Neuronal stem cell (in vitro differentiated cells): ENCODE measurements around the gene RAMP1.

Experiments
- DNase-seq: peaks from one replicate; pipeline ENCODE4 v3.0.0-alpha.2; 2013; ENCODE audit warnings: low spot score
- H2AFZ ChIP-seq: one replicate; pipeline ENCODE4 v1.6.1; 2013; ENCODE audit warnings: mild to moderate bottlenecking, low read length, inconsistent platforms
- H2AK5ac ChIP-seq: 2 replicates; pipeline ENCODE4 v1.6.1; 2013; ENCODE audit warnings: low read depth, mild to moderate bottlenecking, inconsistent platforms, low read length, moderate library complexity, mixed read lengths
- H2BK120ac ChIP-seq: 2 replicates; pipeline ENCODE4 v1.6.1; 2013; ENCODE audit warnings: low read depth, mild to moderate bottlenecking, inconsistent platforms, low read length, moderate library complexity, mixed read lengths
- H2BK12ac ChIP-seq: one replicate; pipeline ENCODE4 v1.6.1; 2013; ENCODE audit warnings: low read length, inconsistent platforms
- H2BK15ac ChIP-seq: 2 replicates; pipeline ENCODE4 v1.6.1; 2013; ENCODE audit warnings: mild to moderate bottlenecking, low read length, inconsistent platforms, mixed read lengths
- H2BK5ac ChIP-seq: one replicate; pipeline ENCODE4 v1.6.1; 2013; ENCODE audit warnings: inconsistent platforms, mild to moderate bottlenecking, low read length, moderate library complexity
- H3K14ac ChIP-seq: one replicate; pipeline ENCODE4 v1.6.1; 2013; ENCODE audit warnings: low read length, inconsistent platforms
- H3K18ac ChIP-seq: 2 replicates; pipeline ENCODE4 v1.6.1; 2013; ENCODE audit warnings: low read length, inconsistent platforms
- H3K23ac ChIP-seq: 2 replicates; pipeline ENCODE4 v1.6.1; 2013; ENCODE audit warnings: low read depth, mild to moderate bottlenecking, mixed read lengths, low read length, inconsistent platforms; ENCODE audit not compliant: poor library complexity
- H3K27ac ChIP-seq: replicated peaks from 3 replicates; pipeline ENCODE4 v1.5.1; 2013; ENCODE audit warnings: low read length, inconsistent platforms
- H3K27me3 ChIP-seq, 3 experiments: 2 replicates each; pipeline ENCODE4 v1.6.1; 2013; ENCODE audit warnings: low read length in 3 of 3, mild to moderate bottlenecking in 2 of 3, inconsistent platforms in 1 of 3, low read depth in 1 of 3, mixed read lengths in 1 of 3, moderate library complexity in 1 of 3; ENCODE audit not compliant: control insufficient read depth in 3 of 3, insufficient read depth in 3 of 3
- H3K36me3 ChIP-seq, 2 donors: replicated peaks in 1 of 2; 2 replicates each; pipeline ENCODE4 v1.6.1; 2013; ENCODE audit warnings: low read length in 2 of 2; ENCODE audit not compliant: control insufficient read depth in 2 of 2, insufficient read depth in 2 of 2
- H3K4ac ChIP-seq: 2 replicates; pipeline ENCODE4 v1.6.1; 2013; ENCODE audit warnings: inconsistent platforms, mild to moderate bottlenecking, low read length, moderate library complexity
- H3K4me1 ChIP-seq, 2 donors: 1 replicate in 1 of 2; 2 replicates in 1 of 2; pipeline ENCODE4 v1.6.1; 2013; ENCODE audit warnings: low read length in 2 of 2, low read depth in 1 of 2; ENCODE audit not compliant: control insufficient read depth in 2 of 2, insufficient read depth in 1 of 2
- H3K4me2 ChIP-seq: one replicate; pipeline ENCODE4 v1.6.1; 2013; ENCODE audit warnings: mild to moderate bottlenecking, low read length, inconsistent platforms; ENCODE audit not compliant: insufficient read depth, poor library complexity, severe bottlenecking
- H3K4me3 ChIP-seq, 2 donors: 2 replicates each; pipeline ENCODE4 v1.5.1; 2013; ENCODE audit warnings: low read length in 2 of 2, mild to moderate bottlenecking in 2 of 2, inconsistent platforms in 1 of 2, moderate library complexity in 1 of 2
- H3K79me1 ChIP-seq: one replicate; pipeline ENCODE4 v1.6.1; 2013; ENCODE audit warnings: low read depth, mild to moderate bottlenecking, inconsistent platforms, low read length, moderate library complexity
- H3K9ac ChIP-seq: one replicate; pipeline ENCODE4 v1.6.1; 2013; ENCODE audit warnings: mild to moderate bottlenecking, low read depth, low read length, inconsistent platforms; ENCODE audit not compliant: poor library complexity
- H3K9me3 ChIP-seq, 2 donors: replicated peaks in 1 of 2; 2 replicates each; pipeline versions ENCODE3 to v1.6.1; 2013; ENCODE audit warnings: low read length in 2 of 2, mild to moderate bottlenecking in 2 of 2, inconsistent platforms in 1 of 2, low read depth in 1 of 2, mixed read lengths in 1 of 2, moderate library complexity in 1 of 2; ENCODE audit not compliant: control insufficient read depth in 2 of 2, insufficient read depth in 1 of 2
- H4K8ac ChIP-seq: one replicate; pipeline ENCODE4 v1.6.1; 2013; ENCODE audit warnings: low read depth, mild to moderate bottlenecking, inconsistent platforms, low read length, moderate library complexity
- H4K91ac ChIP-seq: one replicate; pipeline ENCODE4 v1.6.1; 2013; ENCODE audit warnings: low read length, low read depth, mild to moderate bottlenecking, inconsistent platforms; ENCODE audit not compliant: poor library complexity
- WGBS, 2 donors: extraction: QIAGEN DNeasy Blood & Tissue Kit; methylation state at CpG; one replicate each; pipeline ENCODE4 v1.1.7; 2013; ENCODE audit warnings: missing lambda C conversion rate in 2 of 2, mixed read lengths in 1 of 2; ENCODE audit not compliant: insufficient read length in 2 of 2, insufficient replicate concordance in 1 of 2; ENCODE audit errors: extremely low coverage in 2 of 2; 5-methylcytosine and 5-hydroxymethylcytosine counted together

Gene RAMP1

DNA sequence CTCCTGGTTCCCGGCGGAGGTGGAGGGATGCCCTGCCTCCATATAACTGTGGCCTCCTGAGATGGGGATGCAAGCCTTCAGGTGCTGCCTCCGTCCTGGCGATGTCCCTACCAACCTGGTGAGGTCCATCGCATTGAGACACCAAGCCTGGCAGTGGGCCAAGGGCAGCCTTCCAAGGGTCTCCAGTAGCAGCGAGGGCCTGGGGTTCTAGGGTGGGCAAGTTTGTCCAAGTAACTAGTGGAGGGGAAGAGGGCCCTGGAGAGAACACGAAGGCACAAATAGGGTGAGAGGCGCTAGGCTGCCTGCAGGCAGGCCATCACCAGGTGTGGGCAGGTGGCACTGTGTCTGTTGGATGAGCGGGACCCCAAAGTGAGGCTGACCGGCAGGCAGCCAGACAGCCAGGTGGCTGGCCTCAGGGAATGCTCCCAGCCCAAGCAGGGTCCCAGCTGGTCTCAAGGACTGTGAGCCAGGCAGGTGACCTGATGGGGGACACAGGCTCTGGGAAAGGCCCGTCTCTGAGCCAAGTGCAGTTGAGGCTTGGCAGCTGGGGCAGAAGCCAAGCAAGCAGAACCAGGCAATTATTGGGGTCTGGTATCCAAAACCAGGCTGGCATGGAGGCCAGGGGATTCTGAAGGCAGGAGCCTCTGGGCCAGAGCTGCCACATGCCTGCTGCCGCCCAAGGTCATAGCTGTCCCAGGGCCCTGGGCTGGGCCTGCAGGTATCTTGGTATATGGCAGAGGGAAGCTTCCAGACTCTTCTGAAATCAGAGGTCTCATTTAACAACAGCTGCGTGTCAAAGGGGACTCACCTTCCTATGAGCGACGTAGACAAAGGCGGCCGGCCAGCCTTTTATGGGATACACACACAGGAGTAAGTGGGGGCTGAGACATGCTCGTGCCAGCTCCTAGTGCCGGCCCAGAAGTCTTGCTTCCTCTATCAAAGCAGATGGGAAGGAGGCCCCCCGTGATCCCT, 23.4 kb downstream of the RAMP1 start:
- Histone ChIP-seq H3K79me1 (no peaks in the 10 kb centered on the region), H3K27me3 (peaks cover 0 to 2% (median 0%) of the 10 kb centered on the region in 3 experiments), H3K23ac (no peak overlapping the region), H3K4ac (no peak overlapping the region), H2BK120ac (no peak overlapping the region), H3K4me1 (peaks cover 0 to 3% of the 10 kb centered on the region in 2 donors), H4K8ac (no peak overlapping the region), H3K9me3 (no peaks in the 10 kb centered on the region), H2BK5ac (peak overlapping the region; percentile 55), H3K4me3 (no peak overlapping the region), H2BK12ac (no peak overlapping the region), H3K18ac (peak overlapping the region; percentile 73), H3K4me2 (no peak overlapping the region), H3K36me3 (no peaks in the 10 kb centered on the region), H3K14ac (peak overlapping the region; percentile 31), H2BK15ac (no peak overlapping the region), H3K9ac (no peak overlapping the region), H2AFZ (no peak overlapping the region), H3K27ac (no peak overlapping the region), H2AK5ac (peak overlapping the region; percentile 73), H4K91ac (no peak overlapping the region)
- no CpG with 5 or more reads among the region's 20 CpGs for WGBS, 2 donors
- no peak for DNase-seq

GRCh38 chr2:237883951-237884446, 24.6 kb downstream of the RAMP1 start:
- Histone ChIP-seq H3K4ac (no peak overlapping the region), H3K4me2 (no peak overlapping the region), H3K4me3 (no peak overlapping the region), H3K27ac (no peak overlapping the region), H4K8ac (no peak overlapping the region), H3K79me1 (no peaks in the 10 kb centered on the region), H2BK15ac (no peak overlapping the region), H2AFZ (no peak overlapping the region), H3K9ac (no peak overlapping the region), H3K18ac (no peak overlapping the region), H2BK5ac (no peak overlapping the region), H2BK12ac (no peak overlapping the region), H3K14ac (no peak overlapping the region), H2AK5ac (no peak overlapping the region), H3K23ac (no peak overlapping the region), H4K91ac (no peak overlapping the region), H3K4me1 (peaks cover 0 to 3% of the 10 kb centered on the region in 2 donors), H3K36me3 (no peaks in the 10 kb centered on the region), H3K9me3 (no peaks in the 10 kb centered on the region), H3K27me3 (no peaks in the 10 kb centered on the region), H2BK120ac (no peak overlapping the region)
- WGBS, 2 donors: no CpG with 5 or more reads among the region's 10 CpGs
- no peak for DNase-seq

GRCh38 chr2:237884681-237885080, 25.3 kb downstream of the RAMP1 start:
- Histone ChIP-seq H2AFZ (peak overlapping the region; percentile 35), H3K4me3 (peak overlapping the region in 1 of 2 donors; percentile 14), H2BK15ac (peak overlapping the region; percentile 60), H4K91ac (no peak overlapping the region), H4K8ac (peak overlapping the region; percentile 89), H3K14ac (peak overlapping the region; percentile 96), H2BK120ac (no peak overlapping the region), H2AK5ac (peak overlapping the region; percentile 57), H3K18ac (peak overlapping the region; percentile 89), H3K79me1 (no peaks in the 10 kb centered on the region), H3K9ac (peak overlapping the region; percentile 30), H3K27ac (no peak overlapping the region), H3K27me3 (no peaks in the 10 kb centered on the region), H3K4me2 (no peak overlapping the region), H2BK5ac (no peak overlapping the region), H3K23ac (peak overlapping the region; percentile 82), H3K36me3 (no peaks in the 10 kb centered on the region), H3K4ac (no peak overlapping the region), H2BK12ac (peak overlapping the region; percentile 67), H3K4me1 (peaks cover 0 to 3% of the 10 kb centered on the region in 2 donors), H3K9me3 (no peaks in the 10 kb centered on the region)
- no peak for DNase-seq
- WGBS, 2 donors: no CpG with 5 or more reads among the region's 13 CpGs
